Measurements from ENCODE around the gene NUP62CL.

DNA sequence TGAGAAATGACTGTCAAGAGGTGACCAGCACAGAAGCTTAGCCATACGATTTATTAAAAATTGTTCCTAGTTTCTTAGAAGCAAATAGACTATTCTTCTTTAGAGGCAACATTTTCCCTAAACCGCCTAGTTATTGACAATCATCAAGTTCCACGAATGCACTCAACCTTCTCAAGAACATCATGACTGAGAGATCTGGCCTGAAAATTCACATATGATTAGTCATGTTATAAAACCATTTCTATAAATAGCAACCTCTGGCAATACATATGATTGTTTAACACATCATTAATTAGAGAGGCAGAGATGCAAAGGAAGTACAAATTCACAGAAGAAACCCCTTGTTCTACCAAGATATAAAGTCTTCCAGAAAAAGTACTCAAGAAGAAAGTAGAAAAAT, 6.7 kb downstream of the NUP62CL start:
- TF ChIP-seq, protein P1, sequence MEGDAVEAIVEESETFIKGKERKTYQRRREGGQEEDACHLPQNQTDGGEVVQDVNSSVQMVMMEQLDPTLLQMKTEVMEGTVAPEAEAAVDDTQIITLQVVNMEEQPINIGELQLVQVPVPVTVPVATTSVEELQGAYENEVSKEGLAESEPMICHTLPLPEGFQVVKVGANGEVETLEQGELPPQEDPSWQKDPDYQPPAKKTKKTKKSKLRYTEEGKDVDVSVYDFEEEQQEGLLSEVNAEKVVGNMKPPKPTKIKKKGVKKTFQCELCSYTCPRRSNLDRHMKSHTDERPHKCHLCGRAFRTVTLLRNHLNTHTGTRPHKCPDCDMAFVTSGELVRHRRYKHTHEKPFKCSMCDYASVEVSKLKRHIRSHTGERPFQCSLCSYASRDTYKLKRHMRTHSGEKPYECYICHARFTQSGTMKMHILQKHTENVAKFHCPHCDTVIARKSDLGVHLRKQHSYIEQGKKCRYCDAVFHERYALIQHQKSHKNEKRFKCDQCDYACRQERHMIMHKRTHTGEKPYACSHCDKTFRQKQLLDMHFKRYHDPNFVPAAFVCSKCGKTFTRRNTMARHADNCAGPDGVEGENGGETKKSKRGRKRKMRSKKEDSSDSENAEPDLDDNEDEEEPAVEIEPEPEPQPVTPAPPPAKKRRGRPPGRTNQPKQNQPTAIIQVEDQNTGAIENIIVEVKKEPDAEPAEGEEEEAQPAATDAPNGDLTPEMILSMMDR (IDR thresholded peaks at IDR 0.05) = no peak
- TF ChIP-seq EZH2 (IDR thresholded peaks at IDR 0.05; ENCODE audit: borderline replicate concordance, insufficient read depth, low read depth, low read length, poor library complexity, severe bottlenecking) = no peak

Measured in B cell (primary cell).